Transverse colon (tissue), 4 donors: ENCODE data around the gene ARHGAP10. TPM values are rescaled to one million over a fixed set of nuclear protein-coding genes. Genes with fewer than 3 reads are reported as not detected.

Experiments
- DNase-seq: peaks from one replicate; pipeline ENCODE4 v3.0.0-alpha.2; 2019
- H3K27ac ChIP-seq, 4 donors: fragments of 200-600 bp; sonication (generic); 2 replicates each; pipeline ENCODE4 v1.5.1; 2016 to 2018; ENCODE audit warnings: inconsistent platforms in 4 of 4
- H3K27me3 ChIP-seq: fragments of 200-600 bp; sonication (generic); 2 replicates; pipeline ENCODE4 v1.5.1; 2017; ENCODE audit warnings: inconsistent platforms
- H3K36me3 ChIP-seq, 4 donors: fragments of 200-600 bp; sonication (generic); 2 replicates each; pipeline ENCODE4 v1.5.1; 2017 to 2019; ENCODE audit warnings: inconsistent platforms in 4 of 4
- H3K4me1 ChIP-seq, 4 donors: fragments of 200-600 bp; sonication (generic); 2 replicates each; pipeline ENCODE4 v1.5.1; 2017 to 2020; ENCODE audit warnings: inconsistent platforms in 4 of 4
- H3K4me3 ChIP-seq, 4 donors: fragments of 200-600 bp; sonication (generic); 1 replicate in 1 of 4; 2 replicates in 3 of 4; pipeline versions ENCODE4 v1.5.1 to v1.6.1; 2017 to 2019; ENCODE audit warnings: inconsistent platforms in 4 of 4
- H3K9me3 ChIP-seq, 2 donors: fragments of 200-600 bp; sonication (generic); 2 replicates each; pipeline ENCODE4 v1.5.1; 2017 to 2019; ENCODE audit warnings: inconsistent platforms in 2 of 2
- EP300 ChIP-seq: sonication (generic); formaldehyde crosslinking; IDR thresholded peaks from one replicate; pipeline ENCODE4 v1.6.1; 2017; ENCODE audit warnings: antibody characterized with exemption, low read depth
- POLR2A ChIP-seq: fragments of 450-650 bp; IDR thresholded peaks from one replicate; pipeline ENCODE4 v1.6.1; 2016; ENCODE audit warnings: antibody characterized with exemption, mild to moderate bottlenecking, moderate library complexity
- POLR2AphosphoS5 ChIP-seq, 3 donors: sonication (generic); formaldehyde crosslinking; IDR thresholded peaks; one replicate each; pipeline ENCODE4 v1.6.1; 2016; ENCODE audit warnings: antibody characterized with exemption in 3 of 3
- WGBS, 2 donors: methylation state at CpG; one replicate each; pipeline ENCODE4 v1.1.5; 2018; ENCODE audit warnings: low coverage in 1 of 2; 5-methylcytosine and 5-hydroxymethylcytosine counted together
- in situ Hi-C, 4 donors: fragments of 200-750 bp; cut with MboI; loops; one replicate each; pipeline versions ENCODE4 v1.15.0 to v1.15.1; 2017; ENCODE audit warnings: low sequenced_read_pairs in 3 of 4, low pct_ligation_motif_present in 1 of 4, low pct_unique_long_range_greater_than_20kb in 1 of 4
- intact Hi-C: fragments of 100-400 bp; cut with DNase I; formaldehyde crosslinking; loops from one replicate; pipeline ENCODE4 v1.15.1; 2023; ENCODE audit warnings: low total_unique reads
- total RNA-seq, 4 donors: library from RNA; depleted of rRNA; stranded (reverse); fragments of >200 nt; gene quantifications; one replicate each; pipeline ENCODE4 v1.1.0, GENCODE V29; 2016
- TF ChIP-seq, protein P1 (sequence below), 5 experiments: fragments of 200-600 bp in 3 of 5; fragments of 450-650 bp in 2 of 5; sonication (generic) in 3 of 5; IDR thresholded peaks; 1 replicate in 2 of 5; 2 replicates in 3 of 5; pipeline ENCODE4 v1.5.1; 2016 to 2017; ENCODE audit warnings: antibody characterized with exemption in 5 of 5, inconsistent platforms in 3 of 5, mild to moderate bottlenecking in 2 of 5, moderate library complexity in 1 of 5

Gene ARHGAP10
- total RNA-seq, 4 donors from 2014 or later, result 14.7 to 27.3 (median 22.9) TPM

- peaks cover 0 to 7% (median 0%) of the 10 kb centered on the region in 4 donors for H3K4me1 ChIP-seq
Observed at GRCh38 chr4:147923854-147924253, 192.0 kb downstream of the ARHGAP10 start.

DNA sequence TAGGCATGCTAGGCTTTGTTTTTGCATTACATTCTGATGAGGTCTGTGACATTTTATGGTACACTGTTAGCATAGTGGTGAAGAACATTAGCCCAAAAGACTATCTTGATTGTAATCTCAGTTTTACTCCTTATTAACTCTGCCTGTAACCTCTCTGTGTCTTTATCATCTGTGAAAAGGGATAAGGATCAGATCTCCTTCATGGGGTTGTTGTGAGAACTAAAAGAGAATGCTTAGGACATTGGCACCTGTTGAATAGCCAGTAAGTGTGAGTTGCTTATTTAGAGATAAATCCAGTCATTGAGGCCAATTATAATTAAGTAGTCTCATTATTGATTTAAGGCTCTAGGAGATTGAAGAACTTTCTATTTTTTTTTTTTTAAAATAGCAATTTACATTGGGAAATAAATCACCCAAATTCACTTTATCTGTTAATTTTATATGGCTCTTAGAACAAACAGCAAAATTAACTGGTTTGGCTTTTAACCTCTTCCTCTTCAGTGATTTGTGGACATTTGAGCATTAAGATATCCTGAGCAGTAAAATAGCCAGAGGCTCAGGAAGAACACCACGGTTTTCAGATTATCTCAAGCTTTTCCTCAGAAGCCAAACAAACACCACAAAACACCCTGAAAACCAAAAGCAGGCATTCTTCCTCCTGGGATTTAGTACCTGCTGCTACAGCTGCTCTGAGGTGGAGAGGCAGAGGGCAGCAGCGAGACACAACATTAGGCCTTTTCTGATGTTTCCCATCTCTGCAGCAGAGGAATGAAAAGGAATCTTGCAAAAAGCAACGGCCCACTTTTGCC lies 192.9 kb downstream of the ARHGAP10 start:
- no peaks in the 10 kb centered on the region for H3K27me3 ChIP-seq
- DNase-seq, result peak; percentile 32

More at GRCh38 chr4:147923854-147924253, 192.0 kb downstream of the ARHGAP10 start:
- Histone ChIP-seq H3K4me3 (no peak overlapping the region), H3K9me3 (no peaks in the 10 kb centered on the region), H3K36me3 (no peaks in the 10 kb centered on the region), H3K27me3 (no peaks in the 10 kb centered on the region), H3K27ac (no peak overlapping the region)
- TF ChIP-seq POLR2AphosphoS5 (IDR thresholded peaks at IDR 0.05), result no peak
- TF ChIP-seq, protein P1, sequence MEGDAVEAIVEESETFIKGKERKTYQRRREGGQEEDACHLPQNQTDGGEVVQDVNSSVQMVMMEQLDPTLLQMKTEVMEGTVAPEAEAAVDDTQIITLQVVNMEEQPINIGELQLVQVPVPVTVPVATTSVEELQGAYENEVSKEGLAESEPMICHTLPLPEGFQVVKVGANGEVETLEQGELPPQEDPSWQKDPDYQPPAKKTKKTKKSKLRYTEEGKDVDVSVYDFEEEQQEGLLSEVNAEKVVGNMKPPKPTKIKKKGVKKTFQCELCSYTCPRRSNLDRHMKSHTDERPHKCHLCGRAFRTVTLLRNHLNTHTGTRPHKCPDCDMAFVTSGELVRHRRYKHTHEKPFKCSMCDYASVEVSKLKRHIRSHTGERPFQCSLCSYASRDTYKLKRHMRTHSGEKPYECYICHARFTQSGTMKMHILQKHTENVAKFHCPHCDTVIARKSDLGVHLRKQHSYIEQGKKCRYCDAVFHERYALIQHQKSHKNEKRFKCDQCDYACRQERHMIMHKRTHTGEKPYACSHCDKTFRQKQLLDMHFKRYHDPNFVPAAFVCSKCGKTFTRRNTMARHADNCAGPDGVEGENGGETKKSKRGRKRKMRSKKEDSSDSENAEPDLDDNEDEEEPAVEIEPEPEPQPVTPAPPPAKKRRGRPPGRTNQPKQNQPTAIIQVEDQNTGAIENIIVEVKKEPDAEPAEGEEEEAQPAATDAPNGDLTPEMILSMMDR (IDR thresholded peaks at IDR 0.05), result no peak
- no peak for TF ChIP-seq POLR2A
- TF ChIP-seq EP300, result no peak
- in situ Hi-C loops (no loop called here), intact Hi-C loops (no loop called here)
- DNase-seq, result no peak
- WGBS, 2 donors, result 76 to 78% methylated on average over 4 of the region's 4 CpGs

DNA sequence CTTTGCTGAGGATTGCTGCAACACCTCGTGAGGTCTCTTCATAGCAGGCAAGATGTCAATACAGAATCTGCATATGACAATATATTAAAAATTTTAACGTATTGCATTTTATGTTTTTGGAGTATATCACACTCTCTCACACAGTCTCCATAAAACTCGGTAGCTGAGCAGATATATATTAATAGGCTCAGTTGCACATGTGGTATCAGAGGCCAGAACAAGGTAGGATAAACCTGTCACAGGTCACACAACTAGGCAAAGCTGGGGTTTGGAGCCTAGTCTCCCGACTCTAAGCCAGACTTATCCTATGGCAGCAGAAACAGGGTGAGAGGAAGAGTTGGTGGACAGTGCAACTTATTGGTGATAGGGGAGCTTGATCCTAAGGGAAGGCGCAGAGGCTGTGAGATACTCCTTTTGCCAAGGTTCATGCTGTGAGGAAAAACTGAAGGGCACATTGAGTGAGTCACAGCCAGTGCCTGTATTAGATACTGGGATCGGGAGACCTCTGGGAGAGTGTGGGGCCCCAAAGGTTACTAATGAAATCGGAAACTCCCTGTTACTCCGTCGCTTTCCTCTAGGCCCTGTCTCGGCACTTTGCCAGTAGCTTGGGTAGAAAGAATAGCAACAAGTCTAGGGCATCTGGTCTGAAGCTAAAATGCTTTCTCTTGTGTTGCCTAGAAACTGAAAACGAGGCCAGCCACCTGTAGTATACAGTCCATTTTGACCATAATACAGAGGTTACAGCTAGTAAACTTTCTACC lies 195.7 kb downstream of the ARHGAP10 start:
- WGBS, 2 donors, result 84 to 89% methylated on average over 11 of the region's 11 CpGs
- DNase-seq, result no peak
- Histone ChIP-seq H3K27me3 (no peaks in the 10 kb centered on the region), H3K4me1 (peaks cover 0 to 7% (median 0%) of the 10 kb centered on the region in 4 donors), H3K27ac (peak overlapping the region in 3 of 4 donors; percentile 7 to 62 (median 34)), H3K36me3 (no peaks in the 10 kb centered on the region), H3K4me3 (no peak overlapping the region), H3K9me3 (no peaks in the 10 kb centered on the region)
- intact Hi-C loops, result no loop called here
- no peak for TF ChIP-seq EP300
- TF ChIP-seq, protein P1 (IDR thresholded peaks at IDR 0.05), result no peak
- TF ChIP-seq POLR2AphosphoS5 (IDR thresholded peaks at IDR 0.05), result no peak
- TF ChIP-seq POLR2A, result no peak
- in situ Hi-C loops, result no loop called here

More for the DNA sequence above, 192.9 kb downstream of the ARHGAP10 start:
- TF ChIP-seq POLR2A, result no peak
- TF ChIP-seq EP300, result no peak
- TF ChIP-seq POLR2AphosphoS5 (IDR thresholded peaks at IDR 0.05), result no peak
- TF ChIP-seq, protein P1 (IDR thresholded peaks at IDR 0.05), result peak; percentile 23 to 42 (median 27)
- in situ Hi-C loops, result no loop called here
- no peaks in the 10 kb centered on the region for H3K9me3 ChIP-seq
- intact Hi-C loops, result no loop called here
- H3K4me3 ChIP-seq, result no peak overlapping the region
- peaks cover 0 to 7% (median 0%) of the 10 kb centered on the region in 4 donors for H3K4me1 ChIP-seq
- no peaks in the 10 kb centered on the region for H3K36me3 ChIP-seq
- 14 to 24% methylated on average over 2 to 3 of the region's 3 CpGs for WGBS, 2 donors
- H3K27ac ChIP-seq, result no peak overlapping the region

DNA sequence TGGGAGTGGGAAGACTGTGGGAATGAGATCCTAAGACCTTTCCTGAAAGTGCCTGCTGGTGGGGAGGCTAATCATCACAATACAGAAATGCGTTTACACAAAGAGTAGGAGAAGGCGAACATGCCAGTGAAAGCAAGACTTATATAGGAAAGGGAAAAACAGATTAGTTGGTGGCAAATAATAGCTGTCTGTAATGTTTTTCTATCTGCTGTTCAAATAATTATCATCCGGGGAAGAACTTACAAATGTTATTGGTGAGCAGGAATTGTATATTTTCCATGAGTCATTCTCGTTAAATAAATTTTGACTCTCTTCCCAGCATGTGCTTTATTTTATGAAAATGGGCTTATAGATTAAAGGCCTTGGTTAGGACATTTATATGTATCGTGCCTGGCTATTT lies 196.5 kb downstream of the ARHGAP10 start:
- DNase-seq, result no peak
- Histone ChIP-seq H3K9me3 (no peaks in the 10 kb centered on the region), H3K36me3 (no peaks in the 10 kb centered on the region), H3K27ac (peak overlapping the region; percentile 7 to 62 (median 34)), H3K27me3 (no peaks in the 10 kb centered on the region), H3K4me1 (peaks cover 0 to 7% (median 0%) of the 10 kb centered on the region in 4 donors), H3K4me3 (no peak overlapping the region)
- TF ChIP-seq, protein P1 (IDR thresholded peaks at IDR 0.05), result no peak
- no peak for TF ChIP-seq EP300
- no peak for TF ChIP-seq POLR2A
- no peak for TF ChIP-seq POLR2AphosphoS5 (IDR thresholded peaks at IDR 0.05)
- 70 to 76% methylated on average over 5 of the region's 5 CpGs for WGBS, 2 donors
- in situ Hi-C loops (no loop called here), intact Hi-C loops (no loop called here)
